HepG2 (cell line): ENCODE data around the gene PELI1. TPM values are rescaled to one million over a fixed set of nuclear protein-coding genes. Genes with fewer than 3 reads are reported as not detected.

Experiments used
- ATAC-seq: fragments of 200-7000 bp; cut with Tn5 transposase; 3 replicates; pipeline ENCODE4 v1.9.1; 2020; ENCODE audit warnings: mild to moderate bottlenecking, moderate library complexity
- BruUV-seq: library from RNA; stranded (reverse); fragments of 400-500 nt; replicated peaks from 2 replicates; lab custom pipeline; 2021; lab: Mats Ljungman, UMichigan
- CTCF ChIA-PET: fragments of 300-600 bp; formaldehyde crosslinking; extraction: SDS; loops from one replicate; lab custom pipeline; 2021; ENCODE audit warnings: low total read pairs, inconsistent platforms, low intra/inter-chr PET ratio; lab: Yijun Ruan, JAX
- POLR2A ChIA-PET: fragments of 350-600 bp; sonication (Branson Sonifier 250); formaldehyde crosslinking; loops from one replicate; lab custom pipeline; 2020; ENCODE audit warnings: antibody characterized with exemption, inconsistent platforms; lab: Yijun Ruan, JAX
- DNase-seq: peaks from one replicate; pipeline ENCODE4 v3.0.0-alpha.2; 2015; ENCODE audit warnings: low spot score
- FAIRE-seq: peaks from 3 replicates; lab custom pipeline; 2011; peaks lifted over from hg19 to GRCh38; lab: Jason Lieb, UNC
- H2AFZ ChIP-seq: one replicate; pipeline ENCODE4 v1.6.1; 2011; ENCODE audit warnings: low read length, inconsistent platforms
- H3K27ac ChIP-seq: fragments of 300-600 bp; 3 replicates; pipeline ENCODE4 v1.8.0; 2011; ENCODE audit warnings: mixed run types, mild to moderate bottlenecking, mixed read lengths, low read length, inconsistent platforms; ENCODE audit not compliant: insufficient read depth; ENCODE audit errors: extremely low read length
- H3K27me3 ChIP-seq, 2 experiments: fragments of 200-600 bp in 1 of 2; 2 replicates in 1 of 2; 3 replicates in 1 of 2; pipeline versions ENCODE4 v1.6.0 to v1.8.0; 2011; ENCODE audit warnings: low read length in 2 of 2, mild to moderate bottlenecking in 2 of 2, moderate library complexity in 2 of 2, inconsistent platforms in 1 of 2; ENCODE audit not compliant: insufficient read depth in 2 of 2, control insufficient read depth in 1 of 2
- H3K36me3 ChIP-seq, 2 experiments: fragments of 200-600 bp in 1 of 2; replicated peaks in 1 of 2; 2 replicates in 1 of 2; 3 replicates in 1 of 2; pipeline versions ENCODE4 v1.5.1 to v1.8.0; 2011; ENCODE audit warnings: low read length in 2 of 2, inconsistent platforms in 1 of 2; ENCODE audit not compliant: insufficient read depth in 2 of 2, control insufficient read depth in 1 of 2
- H3K4me1 ChIP-seq: 2 replicates; pipeline ENCODE4 v1.5.1; 2012; ENCODE audit warnings: low read length, inconsistent platforms; ENCODE audit not compliant: insufficient read depth
- H3K4me2 ChIP-seq: 2 replicates; pipeline ENCODE4 v1.6.0; 2011; ENCODE audit warnings: low read depth, low read length, inconsistent platforms
- H3K4me3 ChIP-seq, 3 experiments: fragments of 200-600 bp in 1 of 3; sonication (generic), shearing (Covaris generic) in 1 of 3; replicated peaks in 1 of 3; 2 replicates each; pipeline ENCODE4 v1.5.1; 2011 to 2016; ENCODE audit warnings: low read length in 3 of 3, inconsistent platforms in 2 of 3, low read depth in 2 of 3, mild to moderate bottlenecking in 2 of 3, control low read depth in 1 of 3, mixed read lengths in 1 of 3; ENCODE audit not compliant: insufficient read depth in 1 of 3
- H3K79me2 ChIP-seq: one replicate; pipeline ENCODE4 v1.6.1; 2011; ENCODE audit warnings: low read length, inconsistent platforms; ENCODE audit not compliant: insufficient read depth
- H3K9ac ChIP-seq: 2 replicates; pipeline ENCODE4 v1.6.0; 2011; ENCODE audit warnings: mild to moderate bottlenecking, low read depth, low read length, inconsistent platforms; ENCODE audit not compliant: insufficient read depth
- H3K9me3 ChIP-seq: 2 replicates; pipeline ENCODE4 v1.5.1; 2012; ENCODE audit warnings: mild to moderate bottlenecking, low read length
- H4K20me1 ChIP-seq: 2 replicates; pipeline ENCODE4 v1.6.0; 2011; ENCODE audit warnings: inconsistent platforms, mild to moderate bottlenecking, low read length, moderate library complexity; ENCODE audit not compliant: insufficient read depth
- EED ChIP-seq: sonication (generic); formaldehyde crosslinking; IDR thresholded peaks from 2 replicates; pipeline ENCODE4 v1.5.0; 2020; ENCODE audit warnings: mild to moderate bottlenecking, missing genetic modification reagents
- FOXP1 ChIP-seq, 2 experiments: fragments of 450-650 bp in 1 of 2; IDR thresholded peaks; 2 replicates each; pipeline ENCODE4 v1.6.1; 2017 to 2018; ENCODE audit warnings: antibody characterized with exemption in 1 of 2
- GTF2F1 ChIP-seq: fragments of 150-350 bp; IDR thresholded peaks from 2 replicates; pipeline ENCODE4 v1.6.1; 2014; ENCODE audit warnings: low read length
- SUZ12 ChIP-seq: fragments of 150-350 bp; IDR thresholded peaks from 2 replicates; pipeline ENCODE4 v1.6.1; 2014; ENCODE audit warnings: low read depth, low read length
- TARDBP ChIP-seq: sonication (generic); formaldehyde crosslinking; IDR thresholded peaks from 2 replicates; pipeline ENCODE4 v1.8.0; 2022; ENCODE audit warnings: mild to moderate bottlenecking, missing genetic modification reagents
- ZBTB7B ChIP-seq: sonication (generic); formaldehyde crosslinking; IDR thresholded peaks from 2 replicates; pipeline ENCODE4 v1.4.0; 2020; ENCODE audit warnings: missing genetic modification reagents
- in situ Hi-C: cut with HindIII; loops from 2 replicates; pipeline ENCODE4 v1.10.0; 2017; ENCODE audit warnings: low pct_unique_long_range_greater_than_20kb; ENCODE audit not compliant: extremely low pct_ligation_motif_present
- intact Hi-C: fragments of 100-400 bp; cut with micrococcal nuclease; formaldehyde crosslinking; loops from one replicate; pipeline ENCODE4 v1.10.0; 2022; ENCODE audit not compliant: unreplicated experiment
- polyA plus RNA-seq, 8 experiments: library from polyadenylated mRNA; depleted of rRNA in 3 of 8; stranded (reverse) in 7 of 8; unstranded in 1 of 8; fragments of >200 nt; fragmentation: Illumina TruSeq in 4 of 8; extraction: Trizol in 4 of 8; gene quantifications; 2 replicates each; pipeline versions ENCODE4 v1.2.1 to v1.2.3, GENCODE V29; 2011 to 2016; ENCODE audit warnings: low read depth in 4 of 8, missing spikeins in 1 of 8, mixed read lengths in 1 of 8; ENCODE audit not compliant: insufficient read depth in 1 of 8
- total RNA-seq, 5 experiments: library from RNA; depleted of rRNA; stranded (reverse); fragments of >200 nt; fragmentation: Illumina TruSeq; extraction: Trizol; gene quantifications; 2 replicates each; pipeline ENCODE4 v1.2.3, GENCODE V29; 2016; ENCODE audit warnings: low read depth in 1 of 5
- TF ChIP-seq, protein P1 (sequence below): IDR thresholded peaks from 2 replicates; pipeline ENCODE4 v1.4.0; 2020; ENCODE audit warnings: mild to moderate bottlenecking, missing genetic modification reagents
- TF ChIP-seq, protein P2 (sequence below): sonication (generic); formaldehyde crosslinking; conservative IDR thresholded peaks from 2 replicates; pipeline ENCODE4 v1.4.0; 2020; ENCODE audit warnings: mild to moderate bottlenecking, missing genetic modification reagents, moderate library complexity
- TF ChIP-seq, protein P3 (sequence below): sonication (generic); formaldehyde crosslinking; IDR thresholded peaks from 2 replicates; pipeline ENCODE4 v1.4.0; 2020; ENCODE audit warnings: missing genetic modification reagents, borderline replicate concordance
- TF ChIP-seq, protein P4 (sequence below): sonication (generic); formaldehyde crosslinking; IDR thresholded peaks from 2 replicates; pipeline ENCODE4 v1.9.0; 2022; ENCODE audit warnings: low read depth, missing genetic modification reagents

PELI1 gene
- total and polyA plus RNA-seq, 2 of the 13 experiments (the other 11 are each of a cell fraction or from before 2014, with no cell fraction given), result 12.5 to 16.2 TPM

DNA sequence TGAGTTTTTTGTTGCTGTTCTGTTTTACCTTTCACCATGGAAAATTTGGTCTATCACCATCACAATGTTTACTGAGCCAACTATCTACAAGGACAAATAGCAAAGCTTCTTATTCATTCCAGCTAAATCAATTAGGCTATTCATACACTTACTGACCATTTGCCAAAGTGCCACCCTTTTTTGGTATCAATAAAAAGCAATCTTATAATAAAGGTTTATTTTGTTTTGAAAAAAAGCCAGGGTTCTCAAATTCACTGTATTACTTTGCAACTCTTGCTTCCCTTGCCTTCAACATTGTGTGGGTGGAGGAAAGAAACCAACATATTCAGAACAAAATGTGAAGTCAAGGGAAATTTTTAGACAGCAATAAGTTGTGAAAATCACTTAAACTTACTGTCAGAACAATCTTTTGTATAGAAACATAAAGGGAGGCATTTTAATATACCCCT lies 15.3 kb downstream of the PELI1 start:
- in situ Hi-C loops, result no loop called here
- ChIA-PET POLR2A (interaction anchor here (1.8 kb wide), 1 partner anchor 23 kb away, joined by 4 read pairs; no protein-coding TSS in a partner anchor), CTCF (no interaction called here)
- DNase-seq (peak; percentile 52), FAIRE-seq (no peak), ATAC-seq (peak; percentile 52; the same call in 2 of the 3 replicates)
- H3K36me3 ChIP-seq, result no peaks in the 10 kb centered on the region; a peak in 2 of 5 replicates
- no peak overlapping the region for H3K9ac ChIP-seq
- H3K4me3 ChIP-seq, result no peak overlapping the region
- BruUV-seq, result no TSS peak
- no peaks in the 10 kb centered on the region for H3K9me3 ChIP-seq
- H3K27ac ChIP-seq, result peak overlapping the region; percentile 54
- no peaks in the 10 kb centered on the region for H3K27me3 ChIP-seq
- peaks cover 97% of the 10 kb centered on the region for H3K79me2 ChIP-seq
- peaks cover 53% of the 10 kb centered on the region for H3K4me1 ChIP-seq
- intact Hi-C loops, result no loop called here
- no peak overlapping the region for H2AFZ ChIP-seq
- no peaks in the 10 kb centered on the region for H4K20me1 ChIP-seq
- H3K4me2 ChIP-seq, result peak overlapping the region; percentile 28
- TF ChIP-seq, protein P1, sequence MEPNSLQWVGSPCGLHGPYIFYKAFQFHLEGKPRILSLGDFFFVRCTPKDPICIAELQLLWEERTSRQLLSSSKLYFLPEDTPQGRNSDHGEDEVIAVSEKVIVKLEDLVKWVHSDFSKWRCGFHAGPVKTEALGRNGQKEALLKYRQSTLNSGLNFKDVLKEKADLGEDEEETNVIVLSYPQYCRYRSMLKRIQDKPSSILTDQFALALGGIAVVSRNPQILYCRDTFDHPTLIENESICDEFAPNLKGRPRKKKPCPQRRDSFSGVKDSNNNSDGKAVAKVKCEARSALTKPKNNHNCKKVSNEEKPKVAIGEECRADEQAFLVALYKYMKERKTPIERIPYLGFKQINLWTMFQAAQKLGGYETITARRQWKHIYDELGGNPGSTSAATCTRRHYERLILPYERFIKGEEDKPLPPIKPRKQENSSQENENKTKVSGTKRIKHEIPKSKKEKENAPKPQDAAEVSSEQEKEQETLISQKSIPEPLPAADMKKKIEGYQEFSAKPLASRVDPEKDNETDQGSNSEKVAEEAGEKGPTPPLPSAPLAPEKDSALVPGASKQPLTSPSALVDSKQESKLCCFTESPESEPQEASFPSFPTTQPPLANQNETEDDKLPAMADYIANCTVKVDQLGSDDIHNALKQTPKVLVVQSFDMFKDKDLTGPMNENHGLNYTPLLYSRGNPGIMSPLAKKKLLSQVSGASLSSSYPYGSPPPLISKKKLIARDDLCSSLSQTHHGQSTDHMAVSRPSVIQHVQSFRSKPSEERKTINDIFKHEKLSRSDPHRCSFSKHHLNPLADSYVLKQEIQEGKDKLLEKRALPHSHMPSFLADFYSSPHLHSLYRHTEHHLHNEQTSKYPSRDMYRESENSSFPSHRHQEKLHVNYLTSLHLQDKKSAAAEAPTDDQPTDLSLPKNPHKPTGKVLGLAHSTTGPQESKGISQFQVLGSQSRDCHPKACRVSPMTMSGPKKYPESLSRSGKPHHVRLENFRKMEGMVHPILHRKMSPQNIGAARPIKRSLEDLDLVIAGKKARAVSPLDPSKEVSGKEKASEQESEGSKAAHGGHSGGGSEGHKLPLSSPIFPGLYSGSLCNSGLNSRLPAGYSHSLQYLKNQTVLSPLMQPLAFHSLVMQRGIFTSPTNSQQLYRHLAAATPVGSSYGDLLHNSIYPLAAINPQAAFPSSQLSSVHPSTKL (CRISPR knock-in tag), result peak; percentile 58; the same call in 1 of the 2 replicates
- TF ChIP-seq, protein P2, sequence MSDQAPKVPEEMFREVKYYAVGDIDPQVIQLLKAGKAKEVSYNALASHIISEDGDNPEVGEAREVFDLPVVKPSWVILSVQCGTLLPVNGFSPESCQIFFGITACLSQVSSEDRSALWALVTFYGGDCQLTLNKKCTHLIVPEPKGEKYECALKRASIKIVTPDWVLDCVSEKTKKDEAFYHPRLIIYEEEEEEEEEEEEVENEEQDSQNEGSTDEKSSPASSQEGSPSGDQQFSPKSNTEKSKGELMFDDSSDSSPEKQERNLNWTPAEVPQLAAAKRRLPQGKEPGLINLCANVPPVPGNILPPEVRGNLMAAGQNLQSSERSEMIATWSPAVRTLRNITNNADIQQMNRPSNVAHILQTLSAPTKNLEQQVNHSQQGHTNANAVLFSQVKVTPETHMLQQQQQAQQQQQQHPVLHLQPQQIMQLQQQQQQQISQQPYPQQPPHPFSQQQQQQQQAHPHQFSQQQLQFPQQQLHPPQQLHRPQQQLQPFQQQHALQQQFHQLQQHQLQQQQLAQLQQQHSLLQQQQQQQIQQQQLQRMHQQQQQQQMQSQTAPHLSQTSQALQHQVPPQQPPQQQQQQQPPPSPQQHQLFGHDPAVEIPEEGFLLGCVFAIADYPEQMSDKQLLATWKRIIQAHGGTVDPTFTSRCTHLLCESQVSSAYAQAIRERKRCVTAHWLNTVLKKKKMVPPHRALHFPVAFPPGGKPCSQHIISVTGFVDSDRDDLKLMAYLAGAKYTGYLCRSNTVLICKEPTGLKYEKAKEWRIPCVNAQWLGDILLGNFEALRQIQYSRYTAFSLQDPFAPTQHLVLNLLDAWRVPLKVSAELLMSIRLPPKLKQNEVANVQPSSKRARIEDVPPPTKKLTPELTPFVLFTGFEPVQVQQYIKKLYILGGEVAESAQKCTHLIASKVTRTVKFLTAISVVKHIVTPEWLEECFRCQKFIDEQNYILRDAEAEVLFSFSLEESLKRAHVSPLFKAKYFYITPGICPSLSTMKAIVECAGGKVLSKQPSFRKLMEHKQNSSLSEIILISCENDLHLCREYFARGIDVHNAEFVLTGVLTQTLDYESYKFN (CRISPR knock-in tag), result peak; percentile 50
- no peak for TF ChIP-seq FOXP1 (IDR thresholded peaks at IDR 0.05)
- peak; percentile 20; the same call in 1 of the 2 replicates for TF ChIP-seq FOXP1 (CRISPR knock-in tag; IDR thresholded peaks at IDR 0.05)
- TF ChIP-seq, protein P3, sequence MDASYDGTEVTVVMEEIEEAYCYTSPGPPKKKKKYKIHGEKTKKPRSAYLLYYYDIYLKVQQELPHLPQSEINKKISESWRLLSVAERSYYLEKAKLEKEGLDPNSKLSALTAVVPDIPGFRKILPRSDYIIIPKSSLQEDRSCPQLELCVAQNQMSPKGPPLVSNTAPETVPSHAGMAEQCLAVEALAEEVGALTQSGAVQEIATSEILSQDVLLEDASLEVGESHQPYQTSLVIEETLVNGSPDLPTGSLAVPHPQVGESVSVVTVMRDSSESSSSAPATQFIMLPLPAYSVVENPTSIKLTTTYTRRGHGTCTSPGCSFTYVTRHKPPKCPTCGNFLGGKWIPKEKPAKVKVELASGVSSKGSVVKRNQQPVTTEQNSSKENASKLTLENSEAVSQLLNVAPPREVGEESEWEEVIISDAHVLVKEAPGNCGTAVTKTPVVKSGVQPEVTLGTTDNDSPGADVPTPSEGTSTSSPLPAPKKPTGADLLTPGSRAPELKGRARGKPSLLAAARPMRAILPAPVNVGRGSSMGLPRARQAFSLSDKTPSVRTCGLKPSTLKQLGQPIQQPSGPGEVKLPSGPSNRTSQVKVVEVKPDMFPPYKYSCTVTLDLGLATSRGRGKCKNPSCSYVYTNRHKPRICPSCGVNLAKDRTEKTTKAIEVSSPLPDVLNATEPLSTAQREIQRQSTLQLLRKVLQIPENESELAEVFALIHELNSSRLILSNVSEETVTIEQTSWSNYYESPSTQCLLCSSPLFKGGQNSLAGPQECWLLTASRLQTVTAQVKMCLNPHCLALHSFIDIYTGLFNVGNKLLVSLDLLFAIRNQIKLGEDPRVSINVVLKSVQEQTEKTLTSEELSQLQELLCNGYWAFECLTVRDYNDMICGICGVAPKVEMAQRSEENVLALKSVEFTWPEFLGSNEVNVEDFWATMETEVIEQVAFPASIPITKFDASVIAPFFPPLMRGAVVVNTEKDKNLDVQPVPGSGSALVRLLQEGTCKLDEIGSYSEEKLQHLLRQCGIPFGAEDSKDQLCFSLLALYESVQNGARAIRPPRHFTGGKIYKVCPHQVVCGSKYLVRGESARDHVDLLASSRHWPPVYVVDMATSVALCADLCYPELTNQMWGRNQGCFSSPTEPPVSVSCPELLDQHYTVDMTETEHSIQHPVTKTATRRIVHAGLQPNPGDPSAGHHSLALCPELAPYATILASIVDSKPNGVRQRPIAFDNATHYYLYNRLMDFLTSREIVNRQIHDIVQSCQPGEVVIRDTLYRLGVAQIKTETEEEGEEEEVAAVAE (CRISPR knock-in tag), result peak; percentile 70; the same call in 1 of the 2 replicates
- no peak for TF ChIP-seq TARDBP (CRISPR knock-in tag)
- TF ChIP-seq GTF2F1, result no peak
- no peak for TF ChIP-seq EED (CRISPR knock-in tag)
- no peak for TF ChIP-seq ZBTB7B (CRISPR knock-in tag)
- TF ChIP-seq, protein P4, sequence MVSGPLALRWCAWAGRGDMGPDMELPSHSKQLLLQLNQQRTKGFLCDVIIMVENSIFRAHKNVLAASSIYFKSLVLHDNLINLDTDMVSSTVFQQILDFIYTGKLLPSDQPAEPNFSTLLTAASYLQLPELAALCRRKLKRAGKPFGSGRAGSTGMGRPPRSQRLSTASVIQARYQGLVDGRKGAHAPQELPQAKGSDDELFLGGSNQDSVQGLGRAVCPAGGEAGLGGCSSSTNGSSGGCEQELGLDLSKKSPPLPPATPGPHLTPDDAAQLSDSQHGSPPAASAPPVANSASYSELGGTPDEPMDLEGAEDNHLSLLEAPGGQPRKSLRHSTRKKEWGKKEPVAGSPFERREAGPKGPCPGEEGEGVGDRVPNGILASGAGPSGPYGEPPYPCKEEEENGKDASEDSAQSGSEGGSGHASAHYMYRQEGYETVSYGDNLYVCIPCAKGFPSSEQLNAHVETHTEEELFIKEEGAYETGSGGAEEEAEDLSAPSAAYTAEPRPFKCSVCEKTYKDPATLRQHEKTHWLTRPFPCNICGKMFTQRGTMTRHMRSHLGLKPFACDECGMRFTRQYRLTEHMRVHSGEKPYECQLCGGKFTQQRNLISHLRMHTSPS (CRISPR knock-in tag), result no peak
- TF ChIP-seq SUZ12, result no peak
